Measurements from ENCODE around the gene CRB2.

- TF ChIP-seq EZH2 (IDR thresholded peaks at IDR 0.05) (no peak), POLR2AphosphoS5 (IDR thresholded peaks at IDR 0.05; ENCODE audit: borderline replicate concordance, low read depth, low read length) (no peak), FOXP2 (optimal IDR thresholded peaks at IDR 0.05; ENCODE audit: control extremely low read depth, extremely low read length, insufficient read depth) (no peak)
These were observed 19.6 kb downstream of the CRB2 start for GRCh38 chr9:123375469-123376132.
